ENCODE measurements around the gene MT1B.
"Not testable (repeated sequence)": the region's sequence is repeated elsewhere in the genome, so short reads cannot be mapped to it uniquely, and the experiment has no call there.

The MT1B gene

GRCh38 chr16:56667581-56668571, 16.2 kb downstream of the MT1B start, which contains the start of gene MT1G:
Gene MT1G (minus strand): TSS chr16:56668065. CDS start chr16:56667993, 72 bp downstream.
- no peak for DNase-seq (ENCODE audit: low read depth)

- no peak for DNase-seq (ENCODE audit: low read depth)
Measured at GRCh38 chr16:56669005-56669839, 17.5 kb downstream of the MT1B start, which contains the start of gene MT1H. Gene MT1H (plus strand): TSS chr16:56669814. CDS start chr16:56669885, 71 bp downstream.

DNA sequence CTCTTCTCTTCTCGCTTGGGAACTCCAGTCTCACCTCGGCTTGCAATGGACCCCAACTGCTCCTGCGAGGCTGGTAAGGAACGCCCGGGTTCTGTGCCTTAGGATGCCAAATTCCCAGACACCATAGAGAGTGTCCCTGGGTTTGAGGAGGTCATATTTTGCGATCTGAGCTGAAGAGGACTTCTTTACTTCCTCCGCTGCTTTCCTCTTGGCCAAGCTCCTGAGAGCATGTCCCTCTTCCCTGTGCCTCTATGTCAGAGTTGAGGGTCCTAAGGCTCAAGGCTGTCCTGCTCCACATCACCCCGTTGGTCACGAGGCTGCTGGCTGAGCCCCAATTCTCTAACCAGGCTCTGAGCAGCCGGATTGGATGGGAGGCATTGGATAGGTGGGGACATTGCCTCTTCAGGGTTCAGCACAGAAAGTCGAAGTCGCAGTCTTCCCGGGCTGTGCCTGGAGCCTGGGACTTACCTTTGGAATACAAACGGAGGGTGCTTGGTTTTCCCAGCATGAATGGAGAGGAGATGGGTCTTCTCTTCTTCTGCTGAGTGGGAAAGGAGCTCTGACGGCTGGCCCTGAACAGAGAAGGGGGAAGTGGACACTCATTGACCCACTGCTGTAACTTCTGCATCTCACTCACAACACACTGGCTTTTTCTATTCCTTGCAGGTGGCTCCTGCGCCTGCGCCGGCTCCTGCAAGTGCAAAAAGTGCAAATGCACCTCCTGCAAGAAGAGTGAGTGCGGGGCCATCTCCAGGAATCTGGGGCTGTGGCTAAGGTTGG, 18.3 kb downstream of the MT1B start:
- DNase-seq (ENCODE audit: low read depth), result no peak

DNA sequence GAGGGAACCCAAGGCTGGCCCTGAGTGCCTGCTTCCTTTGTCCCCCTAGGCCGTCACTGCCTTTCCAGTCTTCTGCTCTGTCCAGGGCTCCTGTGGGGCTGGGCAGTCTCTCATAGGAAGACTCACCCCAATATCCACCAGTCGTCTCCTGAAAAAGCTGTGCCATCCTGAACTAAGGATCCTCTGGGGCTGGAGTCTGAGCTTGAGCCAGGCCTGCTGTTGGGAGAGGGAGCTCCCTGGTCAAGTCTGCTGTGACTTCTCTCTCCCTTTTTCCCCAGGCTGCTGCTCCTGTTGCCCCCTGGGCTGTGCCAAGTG, 18.9 kb downstream of the MT1B start:
- DNase-seq (ENCODE audit: low read depth), result no peak

DNA sequence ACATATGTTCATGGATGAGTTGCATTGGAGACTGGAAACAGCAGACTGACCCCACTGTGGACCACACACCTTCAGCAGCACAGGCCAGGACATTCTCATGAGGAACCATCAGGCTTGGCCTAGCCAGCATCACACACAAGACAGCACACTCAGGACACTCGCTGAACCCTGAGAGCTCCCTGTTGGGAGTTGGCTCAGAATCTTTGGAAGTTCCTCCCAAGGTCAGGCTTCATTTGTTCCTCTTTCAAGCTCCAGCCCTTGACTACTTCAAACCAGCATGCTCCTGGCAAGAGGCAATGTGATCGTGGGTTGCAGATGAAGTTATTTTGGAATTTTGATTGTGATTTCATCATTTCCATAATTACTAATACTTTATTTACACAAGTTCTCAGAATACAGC, 20.0 kb downstream of the MT1B start:
- not testable (repeated sequence) for DNase-seq (ENCODE audit: low read depth)

DNA sequence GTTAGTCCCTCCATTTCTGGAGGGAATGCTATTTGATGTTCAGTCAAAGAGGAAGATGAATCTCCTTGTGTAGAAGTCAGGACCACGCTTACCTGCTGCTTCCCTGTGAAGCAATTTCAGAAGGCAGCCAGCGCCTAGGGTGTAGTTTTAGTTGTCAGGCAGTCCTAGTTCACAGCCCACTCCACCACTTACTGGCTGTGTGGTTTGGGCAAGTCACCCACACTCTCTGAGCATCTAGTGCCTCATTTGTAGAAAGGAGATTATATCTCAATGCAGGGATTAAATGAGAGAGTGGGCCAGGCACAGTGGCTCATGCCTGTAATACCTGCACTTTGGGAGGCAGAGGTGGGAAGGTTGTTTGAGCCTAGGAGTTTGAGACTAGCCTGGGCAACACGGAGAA, 20.5 kb downstream of the MT1B start:
- not testable (repeated sequence) for DNase-seq (ENCODE audit: low read depth)

GRCh38 chr16:56672761-56673536, 21.3 kb downstream of the MT1B start:
- no peak for DNase-seq (ENCODE audit: low read depth)

DNA sequence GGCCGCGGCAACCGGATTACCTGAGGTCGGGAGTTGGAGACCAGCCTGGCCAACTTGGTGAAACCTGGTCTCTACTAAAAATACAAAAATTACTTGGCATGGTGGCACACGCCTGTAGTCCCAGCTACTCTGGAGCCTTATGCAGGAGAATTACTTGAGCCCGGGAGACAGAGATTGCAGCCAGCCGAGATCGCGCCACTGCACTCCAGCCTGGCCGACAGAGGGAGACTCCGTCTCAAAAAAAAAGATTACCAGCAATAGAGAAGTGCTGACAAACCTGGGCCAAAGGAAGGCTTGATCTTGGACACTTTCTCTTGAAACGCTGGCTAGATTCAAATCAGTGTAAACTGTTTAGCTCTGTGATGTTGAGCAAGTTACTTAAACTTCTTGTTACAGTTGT, 22.2 kb downstream of the MT1B start:
- no peak for DNase-seq (ENCODE audit: low read depth)

DNA sequence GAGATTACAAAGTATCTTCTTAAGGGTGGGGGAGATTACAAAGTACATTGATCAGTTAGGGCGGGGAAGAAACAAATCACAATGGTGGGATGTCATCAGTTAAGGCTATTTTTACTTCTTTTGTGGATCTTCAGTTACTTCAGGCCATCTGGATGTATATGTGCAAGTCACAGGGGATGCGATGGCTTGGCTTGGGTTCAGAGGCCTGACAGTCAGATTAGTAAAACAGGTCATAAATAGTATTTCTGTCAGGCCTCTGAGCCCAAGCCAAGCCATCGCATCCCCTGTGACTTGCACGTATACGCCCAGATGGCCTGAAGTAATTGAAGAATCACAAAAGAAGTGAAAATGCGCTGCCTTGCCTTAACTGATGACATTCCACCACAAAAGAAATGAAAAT, 22.9 kb downstream of the MT1B start:
- not testable (repeated sequence) for DNase-seq (ENCODE audit: low read depth)

DNA sequence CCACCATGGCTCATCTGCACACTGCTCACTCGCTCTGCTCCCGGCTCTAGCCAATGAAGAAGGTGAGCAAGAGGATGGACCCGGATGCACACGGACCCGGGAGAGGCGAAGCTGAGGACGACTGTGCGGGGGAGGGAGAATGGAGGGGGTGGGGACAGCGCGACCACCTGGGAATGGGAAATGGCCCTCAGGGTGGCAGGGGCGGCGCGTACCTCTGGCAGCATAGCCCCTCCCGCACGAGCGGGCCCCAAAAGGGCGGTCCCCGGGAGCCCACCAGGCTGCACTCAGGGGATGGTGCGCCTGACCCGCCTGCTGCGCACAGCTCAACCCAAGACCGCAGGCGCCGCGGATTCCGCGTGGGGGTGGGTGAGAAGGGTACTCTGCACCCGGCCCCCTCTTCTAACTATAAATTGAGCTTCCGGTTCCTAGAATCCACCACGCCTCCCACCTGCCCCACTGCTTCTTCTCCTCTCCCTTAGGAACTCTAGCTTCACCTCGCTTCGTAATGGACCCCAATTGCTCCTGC, 24.1 kb downstream of the MT1B start:
- DNase-seq (ENCODE audit: low read depth), result peak; percentile 29

DNA sequence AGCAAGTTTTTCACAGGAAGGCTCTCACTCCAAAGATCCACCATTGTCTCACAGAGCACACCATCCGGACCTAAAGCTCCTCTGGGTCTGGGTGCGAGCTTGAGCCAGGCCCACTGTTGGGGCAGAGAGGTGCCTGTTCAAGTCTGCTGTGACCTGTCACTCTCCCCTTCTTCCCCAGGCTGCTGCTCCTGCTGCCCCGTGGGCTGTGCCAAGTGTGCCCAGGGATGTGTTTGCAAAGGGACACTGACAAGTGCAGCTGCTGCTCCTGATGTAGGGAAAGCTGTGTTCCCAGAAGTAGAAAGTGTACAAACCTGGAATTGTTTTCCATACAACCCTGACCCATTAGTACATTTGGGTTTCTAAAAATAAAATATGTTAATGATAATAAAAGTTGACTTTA, 25.8 kb downstream of the MT1B start:
- no peak for DNase-seq (ENCODE audit: low read depth)

GRCh38 chr16:56679078-56679730, 27.5 kb downstream of the MT1B start:
- no peak for DNase-seq (ENCODE audit: low read depth)

- DNase-seq (ENCODE audit: low read depth), result no peak
Measured at GRCh38 chr16:56679818-56680217, 28.1 kb downstream of the MT1B start.

- peak; percentile 69 for DNase-seq (ENCODE audit: low read depth)
Measured at GRCh38 chr16:56681939-56682702, 30.4 kb downstream of the MT1B start, which contains the start of gene MT1X. Gene MT1X (plus strand): TSS chr16:56682470. CDS start chr16:56682541, 71 bp downstream.

DNA sequence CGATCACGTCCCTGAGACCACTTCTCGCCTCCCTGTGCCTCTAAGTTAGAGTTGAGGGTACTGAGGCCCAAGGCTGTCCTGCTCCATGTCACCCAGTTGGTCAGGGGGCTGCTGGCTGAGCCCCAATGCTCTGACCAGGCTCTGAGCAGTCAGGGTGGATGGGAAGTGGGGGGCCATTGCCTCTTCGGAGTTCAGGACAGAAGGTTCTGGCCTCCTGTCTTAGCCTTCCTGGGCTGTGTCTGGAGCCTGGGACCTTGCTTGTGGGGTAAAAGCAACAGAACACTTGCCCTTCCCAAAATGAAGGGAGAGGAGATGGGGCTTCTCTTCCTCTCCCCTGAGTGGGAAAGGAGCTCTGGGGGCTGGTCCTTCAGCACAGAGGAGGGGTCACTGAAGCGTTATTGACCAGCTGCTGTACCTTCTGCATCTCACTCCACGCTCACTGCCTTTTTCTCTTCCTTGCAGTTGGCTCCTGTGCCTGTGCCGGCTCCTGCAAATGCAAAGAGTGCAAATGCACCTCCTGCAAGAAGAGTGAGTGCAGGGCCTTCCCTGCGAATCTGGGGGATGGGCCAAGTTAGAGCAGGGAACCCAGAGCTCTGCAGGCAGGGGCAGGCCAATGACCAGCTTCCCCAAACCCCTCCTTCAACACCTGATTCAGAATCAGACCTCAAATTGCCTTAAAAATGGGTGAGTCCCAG, 31.2 kb downstream of the MT1B start:
- DNase-seq (ENCODE audit: low read depth), result no peak

- no peak for DNase-seq (ENCODE audit: low read depth)
Measured at GRCh38 chr16:56683424-56684172, 31.9 kb downstream of the MT1B start.

DNA sequence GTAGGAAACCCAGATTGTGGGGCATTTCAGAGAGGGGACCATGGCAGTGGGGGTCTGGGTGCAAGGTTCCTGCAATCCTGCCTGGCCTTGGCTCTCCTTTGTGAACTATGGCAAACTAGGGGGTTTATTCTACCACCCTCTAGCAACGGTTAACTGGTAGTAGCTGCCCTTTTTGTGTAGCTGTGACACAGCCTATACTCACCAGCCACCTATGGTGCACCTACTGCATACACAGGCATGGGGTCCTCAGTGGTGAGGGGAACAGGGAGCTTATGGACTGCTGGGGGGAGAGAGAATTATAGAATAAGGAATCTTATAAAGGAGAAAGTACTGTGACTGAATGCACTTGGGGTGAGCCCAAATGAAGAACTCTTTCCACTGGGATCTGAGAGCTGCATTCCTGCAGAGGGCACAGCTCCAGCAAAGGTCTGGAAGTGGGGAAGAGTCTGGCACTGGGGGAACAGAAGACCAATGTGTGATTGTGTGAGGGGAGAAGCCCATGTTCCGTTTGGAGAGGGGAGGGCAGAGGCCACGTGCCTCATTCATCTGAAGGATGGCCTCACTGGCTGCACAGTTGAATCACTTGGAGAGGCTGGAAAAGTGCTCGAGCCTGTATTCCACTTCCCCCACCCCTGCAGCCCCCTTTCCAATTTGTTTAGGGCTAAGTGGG, 32.7 kb downstream of the MT1B start:
- DNase-seq (ENCODE audit: low read depth), result no peak

Measured in activated gamma-delta T cell treated with anti-CD3 and anti-CD28 coated beads, Interleukin-2, amount 50 U/mL, for 16 hours (primary cell).